OCI-LY3 (cell line): ENCODE results near the gene CMSS1.

ENCODE experiments used
- H2AFZ ChIP-seq: fragments of 200-600, 300-600 bp; shearing (Covaris generic); 2 replicates; pipeline ENCODE4 v1.6.0; 2014; ENCODE audit warnings: antibody characterized with exemption, low read depth, low read length
- H3K27ac ChIP-seq: fragments of 200-600, 300-600 bp; sonication (generic); 2 replicates; pipeline ENCODE4 v1.5.1; 2014; ENCODE audit warnings: mild to moderate bottlenecking, low read length, moderate library complexity, mixed read lengths
- H3K27me3 ChIP-seq: fragments of 200-600, 300-600 bp; sonication (generic); 2 replicates; pipeline ENCODE4 v1.6.1; 2014; ENCODE audit warnings: low read depth, low read length, mixed read lengths
- H3K36me3 ChIP-seq: fragments of 200-600, 300-600 bp; sonication (generic); replicated peaks from 2 replicates; pipeline ENCODE3; 2014; ENCODE audit warnings: low read depth, low read length, mixed read lengths
- H3K4me1 ChIP-seq: fragments of 300-600, 200-600 bp; sonication (generic); 2 replicates; pipeline ENCODE4 v1.6.1; 2014; ENCODE audit warnings: low read length, mixed read lengths
- H3K4me2 ChIP-seq: fragments of 200-600, 300-600 bp; sonication (generic); 2 replicates; pipeline ENCODE4 v1.6.1; 2014; ENCODE audit warnings: low read length, mixed read lengths
- H3K4me3 ChIP-seq: fragments of 300-600, 200-600 bp; sonication (generic); 2 replicates; pipeline ENCODE4 v1.5.1; 2014; ENCODE audit warnings: antibody characterized with exemption, mild to moderate bottlenecking, low read length, moderate library complexity
- H3K79me2 ChIP-seq: fragments of 300-600, 200-600 bp; shearing (Covaris generic); 2 replicates; pipeline ENCODE4 v1.6.1; 2014; ENCODE audit warnings: mild to moderate bottlenecking, low read length, mixed read lengths
- H3K9ac ChIP-seq: fragments of 300-600, 200-600 bp; shearing (Covaris generic); 2 replicates; pipeline ENCODE4 v1.6.0; 2014; ENCODE audit warnings: mild to moderate bottlenecking, low read length, moderate library complexity
- H3K9me3 ChIP-seq: fragments of 200-600, 300-600 bp; shearing (Covaris generic); 2 replicates; pipeline ENCODE4 v1.6.1; 2014; ENCODE audit warnings: low read length, mixed read lengths; ENCODE audit not compliant: insufficient read depth
- H4K20me1 ChIP-seq: fragments of 200-600, 300-600 bp; sonication (generic); 2 replicates; pipeline ENCODE4 v1.6.1; 2016; ENCODE audit warnings: low read length, mixed read lengths; ENCODE audit not compliant: insufficient read depth
- CTCF ChIP-seq: fragments of 200-600, 300-600 bp; sonication (generic); IDR thresholded peaks from 2 replicates; pipeline ENCODE4 v1.5.1; 2014; ENCODE audit warnings: antibody characterized with exemption, low read length, low read depth
- EZH2phosphoT487 ChIP-seq: fragments of 200-600 bp; shearing (Covaris generic); IDR thresholded peaks from 2 replicates; pipeline ENCODE4 v1.6.1; 2018; ENCODE audit warnings: antibody characterized with exemption, mixed run types, low read depth

Gene CMSS1

GRCh38 chr3:100029052-100029451 is 211.4 kb downstream of the CMSS1 start:
- no peak overlapping the region for H3K4me3 ChIP-seq
- no peaks in the 10 kb centered on the region for H3K36me3 ChIP-seq
- no peak overlapping the region for H3K27ac ChIP-seq
- H3K79me2 ChIP-seq = no peaks in the 10 kb centered on the region
- H3K27me3 ChIP-seq = no peaks in the 10 kb centered on the region
- H3K9me3 ChIP-seq = no peaks in the 10 kb centered on the region
- H4K20me1 ChIP-seq = no peaks in the 10 kb centered on the region
- H3K9ac ChIP-seq = no peak overlapping the region
- no peak overlapping the region for H2AFZ ChIP-seq
- H3K4me1 ChIP-seq = peaks cover 33% of the 10 kb centered on the region
- no peak overlapping the region for H3K4me2 ChIP-seq
- TF ChIP-seq CTCF (no peak), EZH2phosphoT487 (no peak)

- H3K9me3 ChIP-seq = no peaks in the 10 kb centered on the region
- H3K27me3 ChIP-seq = no peaks in the 10 kb centered on the region
- H3K36me3 ChIP-seq = no peaks in the 10 kb centered on the region
- H3K4me3 ChIP-seq = no peak overlapping the region
- TF ChIP-seq CTCF (no peak), EZH2phosphoT487 (no peak)
- no peak overlapping the region for H3K4me2 ChIP-seq
- H2AFZ ChIP-seq = no peak overlapping the region
- peaks cover 33% of the 10 kb centered on the region for H3K4me1 ChIP-seq
- H3K9ac ChIP-seq = no peak overlapping the region
- H3K27ac ChIP-seq = no peak overlapping the region
- no peaks in the 10 kb centered on the region for H4K20me1 ChIP-seq
- H3K79me2 ChIP-seq = no peaks in the 10 kb centered on the region
These were observed 212.0 kb downstream of the CMSS1 start for GRCh38 chr3:100029689-100030088.

GRCh38 chr3:100030346-100030745 is 212.7 kb downstream of the CMSS1 start:
- no peak overlapping the region for H3K27ac ChIP-seq
- no peaks in the 10 kb centered on the region for H3K27me3 ChIP-seq
- no peaks in the 10 kb centered on the region for H4K20me1 ChIP-seq
- H3K79me2 ChIP-seq = no peaks in the 10 kb centered on the region
- no peak for TF ChIP-seq EZH2phosphoT487
- TF ChIP-seq CTCF = no peak
- H3K4me1 ChIP-seq = peaks cover 33% of the 10 kb centered on the region
- no peaks in the 10 kb centered on the region for H3K36me3 ChIP-seq
- peak overlapping the region; percentile 25; the same call in 1 of the 2 replicates for H3K4me2 ChIP-seq
- no peaks in the 10 kb centered on the region for H3K9me3 ChIP-seq
- no peak overlapping the region for H2AFZ ChIP-seq
- H3K4me3 ChIP-seq = no peak overlapping the region
- no peak overlapping the region for H3K9ac ChIP-seq

- Histone ChIP-seq H2AFZ (no peak overlapping the region), H3K27ac (no peak overlapping the region), H3K4me1 (peaks cover 33% of the 10 kb centered on the region), H3K27me3 (no peaks in the 10 kb centered on the region), H3K9ac (no peak overlapping the region), H4K20me1 (no peaks in the 10 kb centered on the region), H3K9me3 (no peaks in the 10 kb centered on the region), H3K4me2 (0 out of 2 replicates have a peak overlapping the region, but pooled peaks have one; percentile 25), H3K4me3 (no peak overlapping the region), H3K79me2 (no peaks in the 10 kb centered on the region), H3K36me3 (no peaks in the 10 kb centered on the region)
- no peak for TF ChIP-seq CTCF
- TF ChIP-seq EZH2phosphoT487 = no peak
These were observed 213.3 kb downstream of the CMSS1 start for GRCh38 chr3:100030914-100031425.
